Measurements from ENCODE around the gene CENPX. TPM values are rescaled to one million over a fixed set of nuclear protein-coding genes. Genes with fewer than 3 reads are reported as not detected.

Gene CENPX
- total RNA-seq, 1 donor from 2014 or later, result 29.2 TPM

DNA sequence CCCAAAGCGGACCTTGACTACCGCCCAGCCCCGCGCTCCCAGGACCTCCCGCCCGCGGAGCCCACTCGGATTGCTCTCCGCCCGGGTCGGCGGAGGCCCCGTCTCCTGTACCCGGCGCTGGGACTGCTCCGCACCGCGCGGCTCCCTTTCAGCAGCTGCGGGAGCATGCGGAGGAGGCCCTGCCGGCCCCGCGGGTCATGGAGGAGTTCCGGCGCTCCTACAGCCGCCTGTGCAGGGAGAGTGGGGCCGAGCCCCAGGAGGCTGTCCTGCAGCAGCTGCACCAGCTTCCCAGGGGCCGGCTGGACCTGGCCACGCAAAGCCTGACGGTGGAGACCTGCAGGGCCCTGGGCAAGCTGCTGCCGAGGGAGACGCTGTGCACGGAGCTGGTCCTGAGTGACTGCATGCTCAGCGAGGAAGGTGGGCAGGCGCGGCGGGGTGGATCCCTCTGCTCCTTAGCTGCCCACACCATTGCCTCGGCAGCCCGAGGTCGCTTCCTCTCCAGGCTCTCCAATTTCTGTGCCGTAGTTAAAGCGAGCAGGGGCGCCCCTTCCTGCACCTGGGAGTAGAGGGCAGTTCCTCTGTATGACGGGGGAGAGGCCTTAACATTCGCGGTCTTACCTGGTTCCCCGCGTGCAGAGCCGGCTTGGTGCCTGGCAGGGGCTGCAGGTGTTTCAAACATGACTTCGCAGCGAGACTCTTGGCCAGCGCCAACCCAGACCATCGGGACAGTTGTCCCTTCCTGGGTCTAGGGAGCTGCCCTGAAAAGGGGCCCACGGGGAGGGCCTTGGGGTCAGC, 966 bp upstream of the CENPX start:
- no peak for DNase-seq

DNA sequence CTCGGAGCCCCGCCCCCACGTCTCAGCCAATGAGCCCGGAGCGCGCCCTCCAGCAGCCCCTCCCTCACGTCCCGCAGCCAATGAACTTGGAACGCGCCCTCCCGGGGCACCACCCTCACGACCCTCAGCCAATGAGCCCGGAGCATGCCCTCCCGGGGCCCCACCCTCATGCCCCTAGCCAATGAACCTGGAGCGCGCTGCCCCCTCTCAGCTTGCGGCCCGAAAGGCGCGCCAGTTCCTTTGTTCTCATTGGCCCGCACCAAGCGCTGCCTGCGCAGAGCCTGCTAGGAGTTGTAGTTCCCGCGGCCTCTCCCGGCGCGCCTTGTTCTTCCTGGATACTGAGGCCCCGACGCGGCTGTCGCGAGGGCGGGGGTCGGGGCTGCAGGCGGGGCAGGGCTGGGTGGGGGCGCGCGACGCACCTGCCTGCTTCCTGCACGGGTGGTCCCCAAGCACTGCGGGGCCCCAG, 336 bp upstream of the CENPX start, which contains the start of gene LRRC45:
LRRC45 (plus strand) TSS at position 325 of the 466 bp plus-strand sequence. CDS start 339 bp downstream, outside the sequence.
- peak; percentile 100 for DNase-seq

DNA sequence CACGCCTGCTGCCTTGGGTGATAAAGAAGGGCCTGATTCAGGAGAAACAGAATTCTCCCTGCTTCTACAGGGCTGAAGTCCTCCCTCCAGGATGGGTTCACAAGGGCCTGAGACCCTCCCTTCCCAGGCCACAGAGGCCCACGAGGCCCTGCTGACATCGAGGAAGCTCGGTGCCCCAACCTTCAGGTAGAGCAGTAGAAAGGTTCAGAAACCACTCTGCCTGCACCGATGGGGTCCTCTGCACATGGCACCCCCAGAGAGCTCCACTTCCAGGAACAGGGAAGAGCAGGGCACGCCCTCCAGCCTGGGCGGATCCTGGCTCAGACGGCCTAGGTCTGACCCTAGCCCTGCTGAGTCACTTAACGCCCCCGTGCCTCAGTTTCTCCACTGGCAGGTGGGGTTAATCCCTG, 773 bp downstream of the CENPX start:
- no peak for DNase-seq

- DNase-seq, result peak; percentile 28
These were observed 1.4 kb downstream of the CENPX start for GRCh38 chr17:82021107-82021899.

DNA sequence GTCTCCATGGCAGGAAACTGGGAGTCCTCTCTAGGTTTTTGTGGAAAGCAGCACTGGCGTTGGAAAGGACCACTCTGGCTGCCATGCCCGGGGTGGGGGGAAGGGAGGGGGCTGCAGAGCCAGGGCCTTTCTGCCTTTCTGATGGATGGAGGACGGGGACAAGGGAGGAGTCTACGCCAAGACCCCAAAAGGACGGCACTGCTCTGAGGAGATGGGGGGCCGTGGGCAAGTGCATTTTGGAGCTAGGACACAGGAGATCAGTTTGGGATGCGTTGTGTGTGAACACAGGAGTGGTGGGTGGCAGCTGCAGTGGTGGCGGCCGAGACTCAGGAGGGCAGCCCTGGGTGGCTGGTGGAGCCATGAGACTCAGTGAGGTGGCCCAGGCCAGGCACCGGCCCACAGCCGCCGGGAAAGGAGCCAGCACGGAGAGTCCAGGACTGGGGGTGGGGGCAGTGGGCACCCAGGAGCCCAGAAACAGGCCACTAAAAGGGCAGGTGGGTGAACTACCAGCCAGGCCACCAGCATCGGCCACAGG, 2.0 kb downstream of the CENPX start:
- no peak for DNase-seq

DNA sequence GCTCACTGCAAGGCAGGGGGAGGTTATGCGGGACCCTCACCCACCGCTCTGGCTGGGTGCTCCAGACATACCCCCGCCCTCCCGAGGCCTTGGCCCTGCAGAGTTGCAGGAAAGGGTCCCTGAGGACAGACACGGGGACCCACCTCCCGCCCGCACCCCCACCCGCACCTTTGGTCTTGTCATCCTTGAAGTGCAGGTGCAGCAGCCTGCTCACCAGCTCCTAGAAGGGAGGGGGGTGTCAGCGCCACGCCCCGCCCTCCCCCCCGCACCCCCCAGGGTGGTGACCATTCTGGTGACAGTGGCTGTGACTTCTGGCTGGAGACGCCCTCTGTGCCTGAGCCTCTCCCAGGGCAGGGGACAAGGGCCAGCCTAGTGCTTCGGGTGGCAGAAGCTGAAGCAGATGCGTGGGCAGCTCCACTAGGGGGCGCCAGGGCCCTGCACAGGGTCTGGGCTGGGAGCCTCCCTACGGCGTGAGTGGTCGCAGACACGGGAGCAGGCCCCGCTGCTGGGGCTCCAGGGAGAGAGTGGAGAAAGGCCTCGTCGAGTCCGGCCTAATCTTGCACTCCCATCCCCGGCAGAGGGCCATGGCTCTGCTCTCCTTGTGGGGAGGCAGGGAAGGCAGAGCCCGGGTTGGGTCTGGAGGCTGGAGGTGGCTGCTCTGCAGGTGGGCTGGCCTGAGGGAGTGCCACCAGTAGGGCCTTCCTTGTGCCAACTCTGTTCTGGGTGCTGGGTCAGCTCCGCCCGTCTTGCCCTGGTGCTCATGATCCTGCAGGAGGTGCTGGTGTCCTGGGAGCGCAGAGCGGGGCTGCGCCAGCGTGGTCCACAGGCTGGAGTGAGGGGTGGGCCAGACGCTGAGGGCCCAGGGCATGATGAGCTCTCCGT, 2.7 kb downstream of the CENPX start:
- DNase-seq, result no peak

GRCh38 chr17:82018989-82019689, 3.5 kb downstream of the CENPX start:
- DNase-seq, result no peak

GRCh38 chr17:82018152-82018988, 4.3 kb downstream of the CENPX start:
- no peak for DNase-seq

DNA sequence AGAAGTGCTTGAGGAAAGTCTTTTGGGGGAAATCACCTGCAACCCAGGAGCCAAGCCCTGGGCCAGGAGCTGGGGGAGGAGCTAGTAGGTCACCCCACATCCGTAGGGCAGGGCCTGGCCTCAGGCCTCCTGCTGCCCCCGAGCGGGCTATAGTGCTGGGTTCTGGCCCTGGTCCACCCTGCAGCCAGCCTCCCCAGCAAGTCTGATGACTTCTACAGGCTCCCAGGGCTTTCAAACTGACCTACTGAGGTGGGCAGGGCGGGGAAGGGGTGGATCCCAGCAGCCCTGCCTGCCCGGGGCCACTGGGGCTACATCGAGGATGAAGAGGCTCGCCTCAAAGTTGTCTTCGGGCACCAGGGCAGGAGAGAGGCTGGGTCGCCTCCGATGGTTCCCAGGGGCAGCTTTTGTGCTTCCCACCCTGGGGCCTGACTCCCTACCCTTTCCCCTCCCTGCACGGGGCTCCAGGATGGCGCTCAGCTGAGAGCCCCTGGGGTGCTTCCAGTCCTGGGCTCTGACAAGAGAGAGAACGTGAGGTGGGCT, 5.0 kb downstream of the CENPX start:
- DNase-seq, result no peak

DNA sequence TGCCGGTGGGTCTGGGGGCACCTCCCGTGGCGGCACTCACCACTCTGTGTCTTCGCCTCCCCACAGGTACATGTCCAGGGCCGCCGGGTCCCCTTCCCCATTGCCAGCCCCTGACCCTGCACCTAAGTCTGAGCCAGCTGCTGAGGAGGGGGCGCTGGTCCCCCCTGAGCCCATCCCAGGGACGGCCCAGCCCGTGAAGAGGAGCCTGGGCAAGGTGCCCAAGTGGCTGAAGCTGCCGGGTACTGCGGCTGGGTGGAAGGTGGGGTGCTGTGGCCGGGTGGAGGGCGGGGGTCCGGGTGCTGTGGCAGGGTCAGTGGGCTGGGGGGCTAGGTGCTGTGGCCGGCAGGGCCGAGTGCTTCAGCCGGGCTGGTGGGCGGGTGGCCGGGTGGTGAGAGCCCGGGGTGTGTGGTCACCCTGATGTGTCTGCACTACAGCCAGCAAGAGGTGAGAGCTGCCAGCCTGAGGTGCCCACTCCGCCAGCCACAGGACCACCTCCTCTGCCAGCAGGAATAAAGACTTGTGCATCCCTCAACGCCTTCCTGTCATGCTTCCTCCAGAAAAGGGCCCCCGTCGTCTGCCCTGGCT, 5.7 kb downstream of the CENPX start:
- DNase-seq, result no peak

- no peak for DNase-seq
These were observed 6.4 kb downstream of the CENPX start for GRCh38 chr17:82016061-82016874.

DNA sequence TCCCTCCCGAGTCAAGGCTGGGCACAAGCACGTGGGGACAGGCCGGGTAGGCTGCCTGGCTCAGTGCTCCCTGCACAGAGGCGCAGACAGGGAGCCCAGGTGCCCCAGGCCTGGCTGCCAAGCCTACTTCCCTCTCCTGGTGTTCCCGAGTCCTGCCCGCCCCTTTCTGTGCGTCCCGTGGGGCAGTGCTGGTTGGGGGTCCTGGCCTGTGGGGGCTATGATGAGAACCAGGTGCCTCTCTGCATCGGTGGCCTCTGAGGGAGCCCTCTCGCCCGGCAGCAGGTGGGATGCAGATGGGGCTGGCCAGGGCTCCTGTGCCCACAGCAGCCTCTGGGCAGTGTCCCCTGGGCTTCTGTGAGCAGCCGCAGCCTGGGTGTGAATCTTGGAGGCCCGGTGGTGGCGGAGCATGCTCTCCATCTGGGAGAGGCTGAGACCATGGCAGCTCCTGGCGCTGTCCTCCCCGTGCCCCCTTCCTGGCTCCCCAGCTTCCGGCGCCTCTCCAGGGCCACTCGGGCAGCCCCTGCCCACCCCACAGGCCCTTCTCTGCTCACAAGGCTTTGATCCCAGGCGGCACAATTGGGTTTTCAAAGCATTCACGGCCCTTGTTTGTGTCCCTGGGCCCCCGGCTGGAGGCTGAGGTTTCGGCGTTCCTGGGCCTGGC, 7.2 kb downstream of the CENPX start:
- no peak for DNase-seq

DNA sequence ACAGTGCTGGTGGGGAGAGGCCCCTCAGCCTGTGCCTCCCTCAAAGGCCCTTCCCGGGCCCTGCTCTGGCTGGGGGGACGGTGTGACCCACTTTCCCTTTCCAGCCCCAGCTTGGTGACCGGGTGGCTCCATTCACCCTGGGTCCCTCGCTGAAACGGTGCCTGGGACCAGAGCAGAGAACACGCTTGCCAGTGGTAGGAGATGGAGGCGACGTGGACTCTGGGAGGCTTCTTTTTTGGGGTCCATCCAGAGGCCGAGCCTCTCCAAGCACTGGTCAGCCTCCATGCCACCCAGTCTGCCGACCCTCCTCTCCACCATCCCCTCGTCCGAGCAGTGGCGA, 7.7 kb downstream of the CENPX start:
- DNase-seq, result no peak

GRCh38 chr17:82014432-82014831, 8.2 kb downstream of the CENPX start:
- DNase-seq, result peak; percentile 37

DNA sequence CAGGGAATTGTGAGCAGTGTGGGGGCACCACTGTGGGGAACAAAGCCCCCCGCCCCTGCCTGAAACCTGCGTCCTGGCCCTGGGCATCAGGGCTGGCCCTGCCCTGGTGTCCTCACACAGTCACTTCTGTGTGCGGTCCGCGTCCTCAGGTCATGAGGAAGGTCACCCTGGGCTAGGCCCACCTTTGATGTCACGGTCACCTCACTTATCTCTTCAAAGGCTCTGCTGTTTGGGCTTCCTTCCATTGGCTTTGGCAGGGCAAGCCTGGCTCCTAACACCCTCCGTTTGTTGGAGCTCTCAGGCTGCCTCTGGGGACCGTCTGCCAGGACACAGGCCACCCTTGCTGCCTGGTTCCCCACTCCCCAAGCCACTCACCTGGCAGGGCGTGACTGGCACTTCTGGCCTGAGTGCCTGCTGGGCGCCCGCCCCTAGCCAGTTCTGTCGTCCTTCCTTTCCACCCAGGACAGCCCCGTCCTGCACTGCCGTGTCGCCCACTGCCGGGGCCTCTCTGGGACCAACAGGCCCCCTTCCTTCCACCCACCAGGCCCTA, 8.8 kb downstream of the CENPX start:
- no peak for DNase-seq

DNA sequence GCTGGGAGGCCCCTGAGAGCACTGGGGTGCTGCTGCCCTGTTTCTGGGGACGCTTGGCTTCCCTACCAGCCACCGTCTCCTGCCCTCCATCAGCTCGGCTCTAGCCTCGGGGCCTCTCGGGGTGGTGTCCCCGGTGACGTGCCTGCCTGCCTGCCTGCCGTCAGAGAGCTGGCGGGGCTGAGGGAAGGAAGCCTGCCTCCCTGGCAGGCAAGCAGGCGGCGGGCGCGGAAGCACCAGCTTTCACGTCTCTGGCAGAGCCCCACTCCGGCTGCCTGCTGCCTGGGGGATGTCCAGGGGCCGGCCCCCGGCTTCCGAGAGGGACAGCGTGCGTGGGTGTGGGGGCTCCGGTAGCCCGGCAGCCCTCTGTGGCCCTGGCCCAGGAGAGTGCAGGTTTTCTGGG, 9.3 kb downstream of the CENPX start:
- no peak for DNase-seq

GRCh38 chr17:82012640-82013295, 9.9 kb downstream of the CENPX start:
- DNase-seq, result no peak

GRCh38 chr17:82012261-82012639, 10.4 kb downstream of the CENPX start:
- DNase-seq, result no peak

Measured in occipital lobe (tissue), 2 donors.